Tibial artery (tissue), 4 donors: ENCODE results near the gene CABP1.

ENCODE experiments used
- DNase-seq, 2 donors: peaks; one replicate each; pipeline ENCODE4 v3.0.0-alpha.2; 2019
- H3K27ac ChIP-seq, 2 donors: fragments of 200-600 bp; sonication (generic) in 1 of 2; 1 replicate in 1 of 2; 2 replicates in 1 of 2; pipeline ENCODE4 v1.5.1; 2018 to 2019; ENCODE audit warnings: mild to moderate bottlenecking in 1 of 2
- H3K27me3 ChIP-seq, 2 donors: fragments of 200-600 bp; sonication (generic) in 1 of 2; one replicate each; pipeline versions ENCODE4 v1.5.1 to v1.6.0; 2016 to 2019
- H3K36me3 ChIP-seq, 3 donors: fragments of 200-600 bp; sonication (generic) in 2 of 3; one replicate each; pipeline ENCODE4 v1.5.1; 2016 to 2019; ENCODE audit warnings: mild to moderate bottlenecking in 2 of 3
- H3K4me1 ChIP-seq, 4 donors: fragments of 200-600 bp; sonication (generic) in 2 of 4; 1 replicate in 3 of 4; 2 replicates in 1 of 4; pipeline ENCODE4 v1.5.1; 2016 to 2019
- H3K4me3 ChIP-seq, 2 donors: fragments of 200-600 bp; sonication (generic) in 1 of 2; 1 replicate in 1 of 2; 2 replicates in 1 of 2; pipeline ENCODE4 v1.5.1; 2018 to 2019; ENCODE audit warnings: mild to moderate bottlenecking in 2 of 2
- H3K9me3 ChIP-seq, 3 donors: fragments of 200-600 bp; sonication (generic) in 1 of 3; one replicate each; pipeline ENCODE4 v1.5.1; 2016 to 2019
- CTCF ChIP-seq, 2 experiments: fragments of 200-600 bp in 1 of 2; fragments of 450-650 bp in 1 of 2; IDR thresholded peaks; one replicate each; pipeline ENCODE4 v1.5.1; 2017 to 2019; ENCODE audit warnings: antibody characterized with exemption in 2 of 2, mild to moderate bottlenecking in 1 of 2, moderate library complexity in 1 of 2
- intact Hi-C: fragments of 100-400 bp; cut with DNase I; formaldehyde crosslinking; loops from one replicate; pipeline ENCODE4 v1.15.0; 2023; ENCODE audit warnings: low total_unique reads

CABP1 gene

GRCh38 chr12:120702637-120703036 lies 62.2 kb downstream of the CABP1 start:
- no peak for DNase-seq
- no peaks in the 10 kb centered on the region for H3K9me3 ChIP-seq
- H3K4me3 ChIP-seq: no peak overlapping the region
- no peaks in the 10 kb centered on the region for H3K27me3 ChIP-seq
- intact Hi-C loops: no loop called here
- TF ChIP-seq CTCF (IDR thresholded peaks at IDR 0.05): no peak
- peaks cover 0 to 18% (median 15%) of the 10 kb centered on the region in 4 donors for H3K4me1 ChIP-seq
- H3K27ac ChIP-seq: no peak overlapping the region
- H3K36me3 ChIP-seq: peaks cover 7 to 64% (median 35%) of the 10 kb centered on the region in 3 donors

- DNase-seq: no peak
- intact Hi-C loops: no loop called here
- no peak overlapping the region for H3K4me3 ChIP-seq
- TF ChIP-seq CTCF (IDR thresholded peaks at IDR 0.05): no peak
- H3K27ac ChIP-seq: no peak overlapping the region
- no peaks in the 10 kb centered on the region for H3K9me3 ChIP-seq
- H3K4me1 ChIP-seq: peaks cover 0 to 18% (median 15%) of the 10 kb centered on the region in 4 donors
- no peaks in the 10 kb centered on the region for H3K27me3 ChIP-seq
- H3K36me3 ChIP-seq: peaks cover 4 to 56% (median 31%) of the 10 kb centered on the region in 3 donors
Measured at GRCh38 chr12:120703311-120703942, 63.0 kb downstream of the CABP1 start.

GRCh38 chr12:120705618-120706017 lies 65.2 kb downstream of the CABP1 start:
- Histone ChIP-seq H3K4me3 (no peak overlapping the region), H3K36me3 (peaks cover 0 to 38% (median 24%) of the 10 kb centered on the region in 3 donors), H3K27ac (no peak overlapping the region), H3K27me3 (no peaks in the 10 kb centered on the region), H3K4me1 (peaks cover 0 to 17% (median 14%) of the 10 kb centered on the region in 4 donors), H3K9me3 (no peaks in the 10 kb centered on the region)
- no peak for TF ChIP-seq CTCF (IDR thresholded peaks at IDR 0.05)
- DNase-seq: no peak
- intact Hi-C loops: no loop called here

- H3K4me1 ChIP-seq: peaks cover 0 to 16% (median 12%) of the 10 kb centered on the region in 4 donors
- no peak overlapping the region for H3K4me3 ChIP-seq
- no peaks in the 10 kb centered on the region for H3K9me3 ChIP-seq
- no peak overlapping the region for H3K27ac ChIP-seq
- DNase-seq: no peak
- intact Hi-C loops: no loop called here
- no peaks in the 10 kb centered on the region for H3K27me3 ChIP-seq
- H3K36me3 ChIP-seq: peaks cover 0 to 34% (median 20%) of the 10 kb centered on the region in 3 donors
- TF ChIP-seq CTCF (IDR thresholded peaks at IDR 0.05): no peak
Measured at GRCh38 chr12:120706029-120706428, 65.6 kb downstream of the CABP1 start.

GRCh38 chr12:120708651-120709050 lies 68.2 kb downstream of the CABP1 start:
- Histone ChIP-seq H3K36me3 (peaks cover 0 to 13% (median 4%) of the 10 kb centered on the region in 3 donors), H3K4me1 (peaks cover 0 to 20% (median 15%) of the 10 kb centered on the region in 4 donors), H3K27ac (no peak overlapping the region), H3K9me3 (no peaks in the 10 kb centered on the region), H3K27me3 (no peaks in the 10 kb centered on the region), H3K4me3 (no peak overlapping the region)
- intact Hi-C loops: no loop called here
- no peak for DNase-seq
- no peak for TF ChIP-seq CTCF (IDR thresholded peaks at IDR 0.05)
